D721Med (cell line): ENCODE results near the gene SLC41A1.

Experiments
- DNase-seq: peaks from one replicate; pipeline ENCODE4 v3.0.0; 2011; ENCODE audit warnings: low spot score; ENCODE audit not compliant: insufficient read length
- FAIRE-seq: peaks from 2 replicates; lab custom pipeline; 2011; peaks lifted over from hg19 to GRCh38; lab: Jason Lieb, UNC
- TF ChIP-seq, protein P1 (sequence below): IDR thresholded peaks from 2 replicates; pipeline ENCODE4 v1.5.1; 2012; ENCODE audit warnings: mild to moderate bottlenecking, control low read depth; ENCODE audit not compliant: insufficient read depth; ENCODE audit errors: missing control alignments

Gene SLC41A1

GRCh38 chr1:205787287-205787916 lies 25.6 kb downstream of the SLC41A1 start:
- TF ChIP-seq, protein P1, sequence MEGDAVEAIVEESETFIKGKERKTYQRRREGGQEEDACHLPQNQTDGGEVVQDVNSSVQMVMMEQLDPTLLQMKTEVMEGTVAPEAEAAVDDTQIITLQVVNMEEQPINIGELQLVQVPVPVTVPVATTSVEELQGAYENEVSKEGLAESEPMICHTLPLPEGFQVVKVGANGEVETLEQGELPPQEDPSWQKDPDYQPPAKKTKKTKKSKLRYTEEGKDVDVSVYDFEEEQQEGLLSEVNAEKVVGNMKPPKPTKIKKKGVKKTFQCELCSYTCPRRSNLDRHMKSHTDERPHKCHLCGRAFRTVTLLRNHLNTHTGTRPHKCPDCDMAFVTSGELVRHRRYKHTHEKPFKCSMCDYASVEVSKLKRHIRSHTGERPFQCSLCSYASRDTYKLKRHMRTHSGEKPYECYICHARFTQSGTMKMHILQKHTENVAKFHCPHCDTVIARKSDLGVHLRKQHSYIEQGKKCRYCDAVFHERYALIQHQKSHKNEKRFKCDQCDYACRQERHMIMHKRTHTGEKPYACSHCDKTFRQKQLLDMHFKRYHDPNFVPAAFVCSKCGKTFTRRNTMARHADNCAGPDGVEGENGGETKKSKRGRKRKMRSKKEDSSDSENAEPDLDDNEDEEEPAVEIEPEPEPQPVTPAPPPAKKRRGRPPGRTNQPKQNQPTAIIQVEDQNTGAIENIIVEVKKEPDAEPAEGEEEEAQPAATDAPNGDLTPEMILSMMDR = no peak
- FAIRE-seq = no peak
- DNase-seq = no peak

GRCh38 chr1:205786601-205787000 lies 26.4 kb downstream of the SLC41A1 start:
- no peak for DNase-seq
- TF ChIP-seq, protein P1 = no peak
- no peak for FAIRE-seq

GRCh38 chr1:205785446-205785845 lies 27.6 kb downstream of the SLC41A1 start:
- FAIRE-seq (no peak), DNase-seq (no peak)
- TF ChIP-seq, protein P1 = no peak

GRCh38 chr1:205783904-205784303 lies 29.1 kb downstream of the SLC41A1 start:
- no peak for FAIRE-seq
- TF ChIP-seq, protein P1 = no peak
- no peak for DNase-seq

DNA sequence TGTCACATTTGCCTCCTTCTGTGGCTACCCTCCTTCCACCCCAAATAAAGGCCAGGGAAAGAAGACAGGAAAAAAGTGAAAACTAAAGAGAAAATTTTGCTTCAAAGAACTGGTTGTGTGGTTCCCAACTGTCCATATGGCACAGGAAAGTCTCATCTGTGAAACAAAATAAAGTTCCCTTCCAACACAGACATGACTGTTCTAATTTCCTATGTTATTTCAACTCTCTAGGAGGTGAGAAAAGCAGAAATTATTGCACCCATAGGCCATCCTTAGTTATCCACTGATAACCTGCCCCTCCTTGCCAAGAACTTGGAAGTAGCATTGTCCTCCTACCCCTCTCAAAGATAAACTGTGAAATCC lies 29.6 kb downstream of the SLC41A1 start:
- FAIRE-seq (no peak), DNase-seq (no peak)
- TF ChIP-seq, protein P1 = no peak

GRCh38 chr1:205782627-205783432 lies 30.2 kb downstream of the SLC41A1 start:
- FAIRE-seq = no peak
- TF ChIP-seq, protein P1 = no peak
- no peak for DNase-seq

DNA sequence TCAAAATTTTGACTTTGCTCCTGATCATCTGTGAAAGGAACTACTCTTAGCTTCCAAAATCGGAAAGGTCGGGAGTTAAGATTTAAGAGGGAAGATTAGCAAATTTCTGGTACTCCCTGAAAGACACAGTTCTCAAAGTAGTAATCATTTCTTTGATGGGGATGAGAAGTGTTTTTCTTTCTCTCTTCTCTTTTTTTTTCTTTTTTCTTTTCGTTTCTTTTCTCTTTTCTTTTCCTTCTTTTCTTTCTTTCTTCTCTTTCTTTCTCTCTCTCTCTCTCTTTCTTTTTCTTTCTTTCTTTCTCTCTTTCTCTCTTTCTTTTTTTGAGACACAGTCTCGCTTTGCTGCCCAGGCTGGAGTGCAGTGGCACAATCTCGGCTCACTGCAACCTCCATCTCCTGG lies 32.7 kb downstream of the SLC41A1 start:
- DNase-seq (no peak), FAIRE-seq (no peak)
- TF ChIP-seq, protein P1 = no peak
